ENCODE measurements around the gene RAPGEF3. TPM values are rescaled to one million over a fixed set of nuclear protein-coding genes. Genes with fewer than 3 reads are reported as not detected.

The RAPGEF3 gene
- total RNA-seq, 1 donor from 2014 or later, result 4.9 TPM

DNA sequence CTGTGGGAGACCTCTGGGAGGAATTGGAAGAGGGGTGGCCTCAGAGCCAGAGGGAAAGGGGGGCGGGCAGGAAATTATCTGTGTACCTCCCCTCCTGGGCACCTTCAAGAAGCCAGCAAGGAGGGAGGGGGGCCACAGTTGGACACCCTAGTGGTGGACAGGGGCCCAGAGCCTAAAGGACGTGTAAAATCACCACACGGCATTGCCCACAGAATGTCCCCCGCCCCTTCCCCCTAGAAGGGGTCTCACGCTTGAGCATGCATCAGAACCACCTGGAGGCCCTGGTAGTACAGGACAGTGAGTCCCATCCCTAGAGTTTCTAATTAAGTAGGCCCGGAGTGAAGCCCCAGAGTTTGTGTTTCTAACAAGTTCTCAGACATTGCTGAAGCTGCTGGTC lies 41.6 kb downstream of the RAPGEF3 start:
- peaks cover 2% of the 10 kb centered on the region for H3K27me3 Mint-ChIP-seq
- TF ChIP-seq, protein P1, sequence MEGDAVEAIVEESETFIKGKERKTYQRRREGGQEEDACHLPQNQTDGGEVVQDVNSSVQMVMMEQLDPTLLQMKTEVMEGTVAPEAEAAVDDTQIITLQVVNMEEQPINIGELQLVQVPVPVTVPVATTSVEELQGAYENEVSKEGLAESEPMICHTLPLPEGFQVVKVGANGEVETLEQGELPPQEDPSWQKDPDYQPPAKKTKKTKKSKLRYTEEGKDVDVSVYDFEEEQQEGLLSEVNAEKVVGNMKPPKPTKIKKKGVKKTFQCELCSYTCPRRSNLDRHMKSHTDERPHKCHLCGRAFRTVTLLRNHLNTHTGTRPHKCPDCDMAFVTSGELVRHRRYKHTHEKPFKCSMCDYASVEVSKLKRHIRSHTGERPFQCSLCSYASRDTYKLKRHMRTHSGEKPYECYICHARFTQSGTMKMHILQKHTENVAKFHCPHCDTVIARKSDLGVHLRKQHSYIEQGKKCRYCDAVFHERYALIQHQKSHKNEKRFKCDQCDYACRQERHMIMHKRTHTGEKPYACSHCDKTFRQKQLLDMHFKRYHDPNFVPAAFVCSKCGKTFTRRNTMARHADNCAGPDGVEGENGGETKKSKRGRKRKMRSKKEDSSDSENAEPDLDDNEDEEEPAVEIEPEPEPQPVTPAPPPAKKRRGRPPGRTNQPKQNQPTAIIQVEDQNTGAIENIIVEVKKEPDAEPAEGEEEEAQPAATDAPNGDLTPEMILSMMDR (conservative IDR thresholded peaks at IDR 0.05), result no peak
- no peak for DNase-seq (ENCODE audit: extremely low spot score, unreplicated experiment)
- peaks cover 18% of the 10 kb centered on the region for H3K4me1 Mint-ChIP-seq (ENCODE audit: unreplicated experiment)
- H3K4me3 Mint-ChIP-seq, result no peak overlapping the region
- H3K9me3 Mint-ChIP-seq, result no peaks in the 10 kb centered on the region
- H3K36me3 Mint-ChIP-seq, result peaks cover 4% of the 10 kb centered on the region
- peak overlapping the region; percentile 83 for H3K27ac Mint-ChIP-seq

DNA sequence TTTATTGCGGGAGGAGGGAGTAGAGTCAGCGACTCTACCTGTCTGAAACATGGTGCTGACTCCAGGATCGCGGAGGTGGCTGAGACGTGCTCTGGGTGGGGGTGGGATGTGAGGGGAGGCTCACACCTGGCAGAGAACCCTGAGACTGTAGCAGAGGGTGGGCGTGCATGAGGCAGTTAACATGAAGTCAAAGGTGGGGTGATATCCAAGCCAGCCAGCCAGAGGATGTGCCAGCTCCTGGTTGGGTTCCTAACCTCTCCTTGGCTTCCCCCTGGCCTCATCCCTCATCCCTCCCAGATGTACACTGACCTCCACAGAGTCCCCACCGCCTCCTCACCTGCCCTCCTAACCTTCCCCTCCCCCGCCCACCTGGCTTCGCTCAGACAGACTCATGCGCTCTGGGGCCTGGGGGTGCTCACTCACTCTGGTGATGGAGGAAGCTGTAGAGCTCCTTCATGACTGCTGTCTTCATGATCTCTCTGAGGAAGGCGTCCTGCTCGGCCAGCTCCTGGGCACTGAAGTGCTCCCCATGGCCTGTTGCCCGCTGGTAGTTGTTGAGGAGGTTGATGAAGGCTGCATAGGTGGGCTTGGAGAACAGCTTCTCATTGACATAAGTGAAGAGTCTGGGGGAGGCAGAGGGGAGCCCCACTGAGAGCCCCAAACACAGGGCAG lies 42.7 kb downstream of the RAPGEF3 start:
- Mint-ChIP-seq H3K27ac (no peak overlapping the region), H3K27me3 (peaks cover 2% of the 10 kb centered on the region), H3K9me3 (no peaks in the 10 kb centered on the region), H3K36me3 (peaks cover 4% of the 10 kb centered on the region), H3K4me1 (ENCODE audit: unreplicated experiment) (peaks cover 18% of the 10 kb centered on the region), H3K4me3 (no peak overlapping the region)
- no peak for DNase-seq (ENCODE audit: extremely low spot score, unreplicated experiment)
- TF ChIP-seq, protein P1 (conservative IDR thresholded peaks at IDR 0.05), result no peak

DNA sequence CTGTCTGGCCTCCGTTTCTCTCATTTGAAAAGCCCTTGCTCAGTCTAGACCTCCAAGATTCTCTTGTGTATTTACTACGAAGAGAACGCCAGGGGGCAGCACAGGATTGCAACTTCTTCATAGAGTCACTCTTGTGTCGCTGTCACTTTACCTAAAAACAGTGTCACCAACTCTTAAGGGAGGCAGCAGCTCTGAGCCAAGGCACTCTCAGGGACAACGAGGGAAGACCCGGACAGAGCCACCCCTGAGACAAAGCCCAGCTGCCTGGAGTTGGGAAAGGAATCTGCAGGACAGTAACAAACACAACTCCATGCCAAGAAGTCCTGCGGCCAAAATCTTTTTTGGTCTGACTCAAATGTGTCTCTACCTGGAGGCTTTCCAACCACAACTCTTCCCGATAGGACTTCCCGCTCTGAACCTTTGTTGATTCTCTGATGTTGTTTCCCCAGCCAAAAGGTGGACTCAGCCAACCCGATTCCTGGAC lies 43.2 kb downstream of the RAPGEF3 start:
- TF ChIP-seq, protein P1 (conservative IDR thresholded peaks at IDR 0.05), result peak; percentile 91
- Mint-ChIP-seq H3K9me3 (no peaks in the 10 kb centered on the region), H3K36me3 (peaks cover 4% of the 10 kb centered on the region), H3K27ac (peak overlapping the region; percentile 44), H3K4me1 (ENCODE audit: unreplicated experiment) (peaks cover 18% of the 10 kb centered on the region), H3K4me3 (no peak overlapping the region), H3K27me3 (peaks cover 2% of the 10 kb centered on the region)
- DNase-seq (ENCODE audit: extremely low spot score, unreplicated experiment), result no peak

DNA sequence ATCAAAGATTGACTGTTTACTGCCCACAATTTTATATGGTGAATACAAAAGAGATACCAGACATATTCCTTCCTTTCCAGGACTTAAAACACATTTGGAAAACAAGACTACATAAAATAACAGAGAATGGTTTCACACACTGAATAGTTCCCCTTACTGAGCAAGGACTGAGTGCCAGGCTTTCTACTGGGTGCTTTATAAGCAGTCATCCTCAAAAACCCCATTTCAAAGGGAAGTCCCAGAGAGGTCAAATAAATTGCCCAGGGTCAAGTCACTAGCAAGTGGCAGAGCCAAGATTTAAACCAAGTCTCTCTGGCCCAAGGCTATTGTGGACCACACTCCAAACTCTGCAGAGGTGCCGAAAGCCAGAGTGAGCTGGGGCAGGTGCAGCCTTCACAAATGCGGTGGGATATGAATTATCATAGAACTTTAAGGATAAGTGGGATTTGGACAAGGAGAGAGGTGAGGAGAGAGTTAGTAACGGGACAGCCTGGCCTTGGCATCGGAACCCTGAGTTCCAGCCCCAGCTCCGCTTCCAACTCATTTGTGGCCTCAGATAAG lies 43.8 kb downstream of the RAPGEF3 start:
- TF ChIP-seq, protein P1 (conservative IDR thresholded peaks at IDR 0.05), result no peak
- DNase-seq (ENCODE audit: extremely low spot score, unreplicated experiment), result no peak
- Mint-ChIP-seq H3K27ac (peak overlapping the region; percentile 44), H3K9me3 (no peaks in the 10 kb centered on the region), H3K4me3 (no peak overlapping the region), H3K27me3 (peaks cover 2% of the 10 kb centered on the region), H3K36me3 (peaks cover 2% of the 10 kb centered on the region), H3K4me1 (ENCODE audit: unreplicated experiment) (peaks cover 18% of the 10 kb centered on the region)

DNA sequence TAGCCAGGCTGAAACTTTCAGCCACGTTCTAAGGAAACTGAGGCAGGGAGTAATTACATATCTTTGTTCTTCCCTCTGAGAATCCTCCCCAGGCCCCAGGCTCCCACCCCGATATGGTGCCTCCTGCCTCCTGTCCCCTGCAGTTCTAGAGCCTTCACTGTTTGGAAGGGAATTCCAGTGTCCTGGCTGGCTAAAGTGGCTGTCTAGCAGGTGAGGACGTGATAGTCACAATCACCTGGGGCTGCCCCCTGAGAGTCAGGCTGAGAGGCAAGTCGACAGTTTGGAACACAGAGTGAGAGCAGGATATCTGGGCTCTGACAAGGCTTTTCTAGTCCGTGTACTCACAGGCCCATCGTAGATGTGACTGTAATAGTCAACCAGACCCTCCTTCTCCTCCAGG lies 46.5 kb downstream of the RAPGEF3 start:
- TF ChIP-seq, protein P1 (conservative IDR thresholded peaks at IDR 0.05), result no peak
- DNase-seq (ENCODE audit: extremely low spot score, unreplicated experiment), result no peak
- no peaks in the 10 kb centered on the region for H3K36me3 Mint-ChIP-seq
- H3K27me3 Mint-ChIP-seq, result peaks cover 2% of the 10 kb centered on the region
- no peak overlapping the region for H3K27ac Mint-ChIP-seq
- no peak overlapping the region for H3K4me3 Mint-ChIP-seq
- peaks cover 11% of the 10 kb centered on the region for H3K4me1 Mint-ChIP-seq (ENCODE audit: unreplicated experiment)
- no peaks in the 10 kb centered on the region for H3K9me3 Mint-ChIP-seq

All from type B pancreatic cell (in vitro differentiated cells).